SK-N-SH treated with all-trans-retinoic acid at 6 μM for 48 hours (cell line): ENCODE results near the gene NHSL2.

ENCODE experiments used
- ARNTL ChIP-seq: fragments of 450-650 bp; formaldehyde crosslinking; IDR thresholded peaks from 2 replicates; pipeline ENCODE4 v1.5.0; 2020; ENCODE audit warnings: low read depth, mild to moderate bottlenecking, moderate library complexity, borderline replicate concordance
- ZFP30 ChIP-seq: fragments of 450-650 bp; formaldehyde crosslinking; IDR thresholded peaks from 2 replicates; pipeline ENCODE4 v1.5.0; 2022; ENCODE audit warnings: mild to moderate bottlenecking, moderate library complexity
- ZNF70 ChIP-seq: fragments of 450-650 bp; formaldehyde crosslinking; IDR thresholded peaks from 2 replicates; pipeline ENCODE4 v1.5.0; 2020; ENCODE audit warnings: mild to moderate bottlenecking, moderate library complexity

DNA sequence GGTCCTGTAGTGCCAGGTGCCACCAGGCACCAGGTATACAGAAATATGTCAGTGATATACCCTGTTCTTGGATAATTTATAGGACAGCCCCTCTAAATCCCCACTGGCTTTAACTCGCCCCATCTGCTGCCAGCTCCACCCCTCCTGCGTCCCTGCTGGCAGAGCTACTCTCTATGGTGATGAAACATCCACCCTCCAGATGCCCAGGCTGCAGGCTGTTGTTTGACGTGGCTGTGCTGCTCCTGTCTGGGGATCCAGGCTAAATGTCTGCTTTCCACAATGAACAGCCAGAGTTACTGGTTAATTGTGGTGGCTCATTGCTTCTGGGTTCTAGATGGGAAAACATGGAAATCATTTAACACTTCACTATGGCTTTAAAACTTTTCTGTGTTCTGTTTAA, 12.9 kb downstream of the NHSL2 start:
- TF ChIP-seq ZFP30 (CRISPR knock-in tag), result no peak
- TF ChIP-seq ZNF70 (CRISPR knock-in tag), result no peak
- no peak for TF ChIP-seq ARNTL
